GM19023 (cell line): ENCODE results near the gene GTSE1.
"Not testable (repeated sequence)": the region's sequence is repeated elsewhere in the genome, so short reads cannot be mapped to it uniquely, and the experiment has no call there.

Source experiments
- ATAC-seq: cut with Tn5 transposase; IDR thresholded peaks from one replicate; pipeline ENCODE4 v1.9.1; 2021; ENCODE audit warnings: mild to moderate bottlenecking, moderate library complexity; ENCODE audit not compliant: unreplicated experiment

Gene GTSE1

DNA sequence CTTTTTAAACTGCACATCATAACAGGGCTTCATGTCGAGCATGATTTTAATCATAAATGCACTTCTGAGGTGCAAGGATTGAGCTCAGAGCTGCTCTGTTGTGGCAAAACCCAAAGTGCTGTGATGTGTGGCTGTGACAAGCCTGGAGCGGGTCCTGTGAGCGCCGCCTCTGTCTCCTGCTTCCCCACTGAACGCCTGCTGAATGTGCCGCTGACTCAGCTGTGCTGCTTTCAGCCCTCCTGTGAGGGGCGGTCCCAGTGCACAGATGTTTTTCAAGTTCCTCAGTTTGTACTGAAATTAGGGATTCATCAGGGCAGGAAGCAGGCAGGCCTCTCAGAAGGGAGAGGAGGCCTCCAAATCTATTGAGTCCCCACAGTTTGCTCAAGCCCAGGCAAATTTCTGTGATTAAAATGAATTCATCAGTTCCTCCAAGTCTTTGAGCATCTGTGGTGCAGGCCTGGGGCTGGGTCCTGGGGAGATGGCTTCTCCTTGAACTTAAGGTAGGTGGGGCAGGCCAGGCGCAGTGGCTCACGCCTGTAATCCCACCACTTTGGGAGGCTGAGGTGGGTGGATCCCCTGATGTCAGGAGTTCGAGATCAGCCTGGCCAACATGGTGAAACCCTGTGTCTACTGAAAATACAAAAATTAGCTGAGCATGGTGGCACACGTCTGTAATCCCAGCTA, 3.0 kb upstream of the GTSE1 start:
- ATAC-seq: no peak

DNA sequence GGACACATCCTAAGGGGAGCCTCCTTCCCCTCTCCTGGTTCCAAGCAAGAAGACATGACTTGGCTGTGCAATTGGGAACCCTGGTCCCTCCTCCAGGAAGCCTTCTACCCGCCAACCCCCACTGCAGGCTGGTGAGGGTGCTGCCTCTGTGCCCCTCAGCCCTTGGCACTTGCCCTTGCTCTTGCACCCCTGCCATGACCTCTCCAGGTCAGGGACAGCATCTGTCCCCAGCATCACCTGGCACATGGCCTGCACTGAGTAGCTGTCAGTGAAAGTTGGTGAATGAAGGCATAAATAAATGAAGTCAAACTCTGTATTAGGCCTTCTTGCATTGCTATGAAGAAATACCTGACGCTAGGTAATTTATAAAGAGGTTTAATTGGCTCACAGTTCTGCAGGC, 1.9 kb upstream of the GTSE1 start:
- ATAC-seq: no peak

DNA sequence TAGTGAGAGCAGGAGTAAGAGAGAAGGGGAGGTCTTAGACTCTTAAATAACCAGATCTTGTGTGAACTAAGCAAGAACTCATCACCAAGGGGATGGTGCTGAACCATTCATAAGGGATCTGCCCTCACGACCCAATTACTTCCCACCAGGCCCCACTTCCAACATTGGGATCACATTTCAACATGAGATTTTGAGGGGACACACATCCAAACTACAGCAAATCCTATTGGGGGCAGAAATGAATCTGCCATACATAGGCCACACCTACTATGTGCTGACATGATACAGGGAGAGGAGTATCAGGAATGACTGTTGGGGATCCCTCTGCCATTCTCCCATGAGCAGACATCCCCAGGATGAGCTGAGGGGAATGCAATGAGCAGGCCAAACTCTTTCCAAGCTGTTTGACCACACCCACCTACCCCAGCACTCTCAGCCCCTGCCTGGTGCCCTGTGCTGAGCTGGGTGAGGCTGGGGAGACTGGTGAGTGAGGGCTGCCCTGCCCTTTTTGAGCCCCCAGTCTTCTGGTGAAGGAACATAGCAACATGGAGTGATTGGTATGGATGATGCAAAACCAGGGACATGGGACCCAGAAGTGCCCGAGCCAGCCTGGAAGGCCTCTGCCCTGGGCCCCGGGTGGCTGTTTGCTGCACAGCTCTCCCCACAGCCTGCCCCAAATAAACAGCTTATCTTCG, 1.2 kb upstream of the GTSE1 start:
- no peak for ATAC-seq

DNA sequence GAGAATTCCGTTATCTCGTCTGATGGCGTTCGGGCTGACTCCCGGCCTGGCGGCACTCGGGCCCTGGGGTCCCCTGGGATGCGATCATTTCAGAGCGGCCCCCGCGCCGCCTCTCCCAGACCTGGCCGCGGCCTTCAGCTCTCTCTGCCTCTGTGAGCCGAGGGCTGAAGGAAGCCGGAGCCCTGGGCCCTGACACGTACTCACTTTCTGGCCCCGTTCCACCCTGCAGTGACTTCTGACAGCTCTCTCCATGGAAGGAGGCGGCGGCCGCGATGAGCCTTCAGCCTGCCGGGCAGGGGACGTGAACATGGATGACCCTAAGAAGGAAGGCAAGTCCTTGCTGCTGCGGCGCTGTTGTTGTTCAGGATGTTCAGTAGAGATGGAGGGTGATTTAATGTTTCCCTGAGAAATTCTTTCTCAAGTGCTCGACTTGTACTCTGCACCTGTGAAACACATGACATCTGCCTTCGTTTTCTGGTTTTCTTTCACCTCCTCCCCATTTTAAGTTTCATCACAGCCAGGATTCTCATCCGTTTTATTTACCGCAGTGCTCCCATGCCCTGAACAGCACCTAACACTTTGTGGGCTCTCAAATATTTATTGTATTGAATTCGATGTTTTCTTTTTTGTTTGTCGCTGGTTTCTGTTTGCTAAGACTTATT, 612 bp downstream of the GTSE1 start:
- ATAC-seq: peak; percentile 22

DNA sequence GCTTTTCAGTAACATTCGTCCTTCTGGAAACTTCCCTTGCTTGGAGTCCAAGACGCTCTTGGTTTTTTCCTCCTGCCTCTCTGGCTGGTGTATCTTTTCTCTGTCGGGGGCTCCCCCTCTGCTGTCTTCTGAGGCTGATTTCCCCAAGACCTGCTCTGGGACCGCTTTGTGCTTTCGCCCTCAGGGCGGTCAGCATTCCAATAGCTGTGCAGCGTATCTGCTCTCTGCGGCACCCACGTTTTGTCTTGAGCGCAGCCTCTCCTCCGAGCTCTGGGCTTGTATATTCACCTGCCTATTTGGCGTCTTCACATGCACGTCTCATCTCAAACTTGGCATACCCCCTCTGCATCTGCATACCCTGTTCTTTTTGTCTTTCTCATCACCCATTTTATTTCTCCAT, 2.4 kb downstream of the GTSE1 start:
- no peak for ATAC-seq

DNA sequence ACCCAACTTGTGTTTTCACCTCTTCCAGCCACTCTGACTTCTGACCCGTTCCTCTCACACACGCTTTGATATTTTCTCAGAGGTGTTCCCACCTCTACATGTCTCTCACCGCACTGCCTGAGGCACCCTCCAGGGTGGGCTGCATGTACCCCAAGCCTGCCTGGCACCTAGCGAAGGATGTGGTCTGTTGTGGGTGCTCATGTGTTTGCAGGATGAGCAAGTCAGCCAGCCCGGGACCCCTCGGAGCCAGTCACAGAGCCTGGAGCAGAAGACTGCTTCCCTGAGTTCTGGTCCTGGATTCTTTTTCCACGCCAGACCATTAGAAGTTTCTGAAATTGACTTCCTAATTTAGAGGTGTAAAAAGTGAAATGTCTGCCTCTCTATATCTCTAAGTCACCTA, 3.8 kb downstream of the GTSE1 start:
- no peak for ATAC-seq

DNA sequence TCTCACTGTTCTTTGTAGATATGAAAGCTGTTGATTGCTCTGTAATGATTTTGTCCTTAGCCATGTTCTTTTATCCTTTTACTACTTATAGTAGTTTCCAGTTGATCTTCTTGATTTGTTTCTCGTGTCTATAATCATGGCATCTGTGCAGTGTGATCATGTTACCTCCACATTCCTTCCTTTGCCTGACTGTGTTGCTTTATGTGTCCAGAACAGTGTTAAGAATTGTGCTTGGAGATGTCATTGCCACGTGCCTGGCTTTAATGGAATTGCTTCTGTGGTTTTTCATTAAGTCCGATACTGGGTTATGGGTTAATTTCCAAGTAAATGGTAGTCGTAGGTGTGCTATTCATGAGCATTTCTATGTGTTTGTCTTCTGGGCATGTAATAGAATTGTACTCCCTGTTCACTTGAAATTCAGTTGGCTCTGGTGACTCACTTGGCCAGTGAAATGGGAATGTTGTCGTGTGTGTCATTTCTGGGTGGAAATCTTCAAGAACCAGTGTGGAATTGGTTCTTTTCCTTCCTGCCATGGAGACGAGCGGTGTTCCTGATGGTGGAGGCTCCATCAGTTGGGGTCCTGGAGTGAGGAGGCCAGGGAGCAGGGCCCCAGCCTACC, 6.8 kb downstream of the GTSE1 start:
- ATAC-seq: no peak

DNA sequence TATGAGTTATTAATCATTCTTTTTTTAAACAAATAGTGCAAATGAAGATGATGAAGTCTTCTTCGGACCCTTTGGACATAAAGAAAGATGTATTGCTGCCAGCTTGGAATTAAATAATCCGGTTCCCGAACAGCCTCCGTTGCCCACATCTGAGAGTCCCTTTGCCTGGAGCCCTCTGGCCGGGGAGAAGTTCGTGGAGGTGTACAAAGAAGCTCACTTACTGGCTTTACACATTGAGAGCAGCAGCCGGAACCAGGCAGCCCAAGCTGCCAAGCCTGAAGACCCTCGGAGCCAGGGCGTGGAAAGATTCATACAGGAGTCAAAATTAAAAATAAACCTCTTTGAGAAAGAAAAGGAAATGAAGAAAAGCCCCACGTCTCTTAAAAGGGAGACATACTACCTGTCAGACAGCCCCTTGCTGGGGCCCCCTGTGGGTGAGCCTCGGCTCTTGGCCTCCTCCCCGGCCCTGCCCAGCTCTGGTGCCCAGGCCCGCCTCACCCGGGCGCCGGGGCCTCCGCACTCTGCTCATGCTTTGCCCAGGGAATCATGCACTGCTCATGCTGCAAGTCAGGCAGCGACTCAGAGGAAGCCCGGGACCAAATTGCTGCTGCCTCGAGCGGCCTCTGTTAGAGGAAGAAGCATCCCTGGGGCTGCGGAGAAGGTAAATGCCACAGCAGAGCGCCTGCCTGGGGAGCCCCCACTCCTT, 11.8 kb downstream of the GTSE1 start:
- no peak for ATAC-seq

DNA sequence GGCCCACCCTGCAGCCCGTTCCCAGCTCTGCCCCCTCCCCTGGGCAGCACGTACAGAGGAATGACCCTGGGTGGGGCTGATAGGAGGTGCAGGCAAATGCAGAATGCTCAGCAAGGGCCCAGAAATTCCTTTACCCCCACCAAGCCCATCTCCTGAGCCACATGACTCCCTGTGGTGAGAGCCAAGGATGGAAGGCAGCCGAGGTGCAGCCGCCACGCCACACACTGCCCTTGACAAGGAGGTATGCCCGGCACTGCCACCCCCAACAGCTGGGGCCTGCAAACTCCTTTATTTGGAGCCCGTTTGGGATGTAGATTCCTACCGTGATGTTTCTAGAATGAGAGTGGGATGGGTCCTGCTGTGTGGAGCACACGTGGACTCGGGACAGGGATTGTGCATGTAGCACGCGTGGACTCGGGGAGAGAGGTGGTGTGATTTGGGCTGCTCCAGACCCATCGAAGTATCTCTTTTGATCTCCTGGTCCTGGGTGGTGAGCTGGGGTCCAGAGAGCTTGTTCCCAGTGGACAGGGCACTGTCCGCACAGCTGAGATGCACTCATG, 12.9 kb downstream of the GTSE1 start:
- no peak for ATAC-seq

DNA sequence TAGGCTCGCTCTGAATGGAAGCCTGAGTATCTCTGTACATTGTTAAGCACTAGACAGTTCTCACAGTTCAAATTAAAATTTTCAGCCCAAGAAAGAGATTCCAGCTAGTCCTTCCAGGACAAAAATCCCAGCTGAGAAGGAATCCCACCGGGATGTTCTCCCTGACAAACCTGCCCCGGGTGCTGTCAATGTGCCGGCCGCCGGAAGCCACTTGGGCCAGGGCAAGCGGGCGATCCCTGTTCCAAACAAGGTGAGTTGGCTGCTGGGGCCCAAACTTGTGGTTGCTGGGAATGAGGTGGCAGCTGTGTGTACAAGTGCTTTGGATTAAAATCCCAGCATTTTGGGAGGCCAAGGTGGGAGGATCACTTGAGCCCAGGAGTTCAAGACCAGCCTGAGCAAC, 15.4 kb downstream of the GTSE1 start:
- ATAC-seq: no peak

DNA sequence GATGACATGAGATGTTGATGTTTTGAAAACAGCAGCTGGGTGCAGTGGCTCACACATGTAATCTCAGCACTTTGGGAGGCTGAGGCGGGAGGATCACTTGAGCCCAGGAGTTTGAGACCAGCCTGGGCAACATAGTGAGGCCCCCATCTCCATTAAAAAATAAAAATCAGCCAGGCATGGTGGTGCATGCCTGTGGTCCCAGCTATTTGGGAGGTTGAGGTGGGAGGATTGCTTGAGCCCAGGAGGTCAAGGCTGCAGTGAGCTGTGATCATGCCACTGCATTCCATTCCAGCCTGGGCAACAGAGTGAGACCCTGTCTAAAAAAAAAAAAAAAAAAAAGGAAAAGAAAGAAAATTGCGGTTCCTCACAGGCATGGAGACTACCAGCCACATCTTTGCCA, 16.2 kb downstream of the GTSE1 start:
- not testable (repeated sequence) for ATAC-seq

DNA sequence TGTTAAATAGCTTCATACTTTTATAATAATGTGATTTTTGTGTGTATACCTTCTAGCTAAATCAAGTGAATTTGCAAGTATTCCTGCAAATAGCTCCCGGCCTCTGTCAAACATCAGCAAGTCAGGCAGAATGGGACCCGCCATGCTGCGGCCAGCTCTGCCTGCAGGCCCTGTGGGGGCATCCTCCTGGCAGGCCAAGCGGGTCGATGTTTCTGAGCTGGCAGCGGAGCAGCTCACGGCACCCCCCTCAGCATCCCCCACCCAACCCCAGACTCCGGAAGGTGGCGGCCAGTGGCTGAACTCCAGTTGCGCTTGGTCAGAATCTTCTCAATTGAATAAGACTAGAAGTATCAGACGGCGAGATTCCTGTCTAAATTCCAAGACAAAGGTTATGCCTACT, 19.3 kb downstream of the GTSE1 start:
- ATAC-seq: no peak

DNA sequence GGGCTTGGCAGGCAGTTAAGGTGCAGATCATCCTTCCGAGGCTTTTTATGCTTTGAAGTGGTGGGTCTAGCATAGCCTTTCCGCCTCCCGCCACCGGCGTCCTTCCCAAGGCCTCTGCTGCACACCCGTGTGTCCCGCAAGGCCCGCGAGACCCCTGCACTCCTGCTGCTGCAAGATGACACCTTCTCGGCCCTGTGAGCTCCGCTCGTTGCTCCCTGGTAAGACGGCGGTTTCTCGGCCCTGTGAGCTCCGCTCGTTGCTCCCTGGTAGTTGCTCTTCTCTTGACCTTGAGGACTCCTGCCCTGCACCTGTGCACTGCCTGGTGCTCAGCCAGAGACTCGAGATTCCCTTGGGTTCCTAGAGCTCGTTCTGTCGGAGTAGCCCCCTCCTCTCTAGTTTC, 21.0 kb downstream of the GTSE1 start:
- ATAC-seq: no peak

DNA sequence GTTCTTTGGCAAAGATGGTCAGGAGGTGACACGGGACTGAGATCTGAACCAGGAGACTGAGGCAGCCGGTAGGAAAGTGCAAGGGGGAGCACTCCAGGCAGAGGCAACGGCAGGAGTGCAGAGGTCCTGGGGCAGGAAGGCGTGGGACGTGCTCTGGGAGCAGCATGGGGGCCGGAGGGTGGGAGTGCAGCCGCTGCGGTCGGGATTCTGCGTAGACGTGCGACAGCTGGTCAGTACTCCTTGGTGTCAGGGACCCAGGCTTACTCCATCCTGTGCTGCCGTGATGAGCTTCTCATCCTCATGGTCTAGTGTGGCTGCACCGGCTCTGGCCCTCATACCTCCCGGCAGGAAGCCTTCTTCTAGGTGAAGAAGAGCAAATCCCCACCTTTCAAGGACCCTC, 21.9 kb downstream of the GTSE1 start:
- no peak for ATAC-seq

DNA sequence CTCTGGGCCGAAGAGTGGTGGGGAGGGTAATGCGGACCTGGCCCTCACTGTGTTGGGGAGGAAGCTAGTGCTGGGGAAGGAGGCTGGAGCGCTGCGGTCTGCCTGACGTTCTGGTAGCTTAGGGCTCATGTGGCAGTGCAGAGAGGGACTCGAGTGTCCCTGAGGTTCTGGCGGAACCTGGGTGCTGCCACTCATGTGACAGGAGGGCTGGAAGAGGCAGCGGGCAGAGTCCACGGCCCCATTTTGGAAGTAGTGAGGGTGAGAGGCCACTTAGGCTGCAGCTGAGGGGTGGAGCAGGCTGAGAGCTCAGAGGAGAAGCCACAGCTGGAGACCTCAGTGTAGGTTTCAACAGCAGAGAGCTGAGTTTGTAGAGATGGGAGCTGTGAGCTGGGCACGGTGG, 22.6 kb downstream of the GTSE1 start:
- ATAC-seq: no peak

DNA sequence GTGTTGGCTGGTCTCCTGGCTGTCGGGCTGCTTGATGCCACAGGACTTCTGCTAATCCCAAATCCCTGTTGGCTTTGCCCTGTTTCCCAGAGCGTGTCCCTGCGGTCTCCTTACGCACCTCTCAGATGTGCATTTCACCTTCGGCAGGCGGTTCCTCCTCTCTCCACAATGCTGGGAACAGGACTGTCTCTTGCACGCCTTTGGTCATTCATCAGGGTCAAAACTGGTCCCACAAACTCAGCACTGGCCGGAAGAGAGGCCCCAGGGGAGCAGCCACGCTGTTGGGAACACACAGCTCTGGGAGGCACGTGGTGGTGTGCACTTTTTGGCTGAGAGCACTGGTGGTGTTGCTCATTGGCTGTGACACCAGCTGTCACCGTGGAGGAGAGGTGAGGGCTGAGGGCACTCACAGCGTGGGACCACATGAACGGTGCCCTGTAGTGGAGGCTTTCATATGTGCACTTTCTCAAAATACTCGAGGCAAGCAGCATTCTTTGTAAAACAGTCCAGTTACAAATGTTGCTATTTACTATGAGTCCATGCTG, 23.6 kb downstream of the GTSE1 start:
- ATAC-seq: no peak

DNA sequence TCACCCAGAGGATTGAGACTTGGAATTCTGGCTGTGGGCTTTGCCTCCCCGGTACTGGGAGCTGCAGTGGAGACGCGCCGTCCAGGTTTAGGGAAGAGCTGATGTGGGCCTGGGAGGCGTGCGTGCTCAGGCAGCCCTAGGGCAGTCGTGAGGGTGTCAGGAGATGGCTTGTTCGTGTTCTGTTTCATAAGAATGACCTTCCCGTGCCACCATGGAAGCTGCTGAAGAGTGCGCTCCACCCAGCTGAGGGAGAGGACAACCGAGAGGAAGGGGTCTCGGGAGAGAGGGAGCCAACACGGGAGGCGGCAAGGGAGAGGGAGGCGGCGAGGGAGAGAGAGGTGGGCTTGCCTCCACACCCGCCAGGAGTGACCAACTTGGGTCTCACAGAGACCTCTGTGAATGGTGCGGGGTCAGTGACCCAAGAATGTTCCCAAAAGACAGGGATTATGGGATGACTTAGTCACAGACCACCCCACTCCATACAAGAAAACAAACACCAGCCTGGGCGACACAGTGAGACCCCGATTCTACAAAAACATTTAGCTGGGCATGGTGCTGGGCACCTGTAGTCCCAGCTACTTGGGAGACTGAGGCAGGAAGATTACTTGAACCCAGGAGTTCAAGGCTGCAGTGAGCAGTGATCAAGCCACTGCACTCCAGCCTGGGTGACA, 24.2 kb downstream of the GTSE1 start:
- ATAC-seq: no peak

DNA sequence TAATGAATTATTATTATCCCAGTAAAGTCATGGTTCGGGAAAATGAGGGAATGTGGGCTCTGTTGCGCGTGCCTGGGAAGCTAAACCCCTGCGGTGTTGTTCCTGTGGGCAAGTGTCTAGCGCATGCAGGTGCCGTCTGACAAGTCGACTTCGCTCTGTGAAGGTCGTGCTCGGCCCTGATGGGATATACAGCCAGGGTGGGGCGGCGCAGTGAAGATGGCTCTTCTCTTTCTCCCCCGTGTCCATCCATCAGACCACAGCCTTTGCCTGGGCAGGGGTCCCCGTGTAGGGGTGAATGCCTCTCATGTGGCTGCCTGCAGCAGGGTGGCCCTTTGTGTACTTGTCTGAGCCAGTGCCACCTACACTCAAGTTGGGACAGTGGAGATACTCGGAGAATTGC, 26.0 kb downstream of the GTSE1 start:
- no peak for ATAC-seq

DNA sequence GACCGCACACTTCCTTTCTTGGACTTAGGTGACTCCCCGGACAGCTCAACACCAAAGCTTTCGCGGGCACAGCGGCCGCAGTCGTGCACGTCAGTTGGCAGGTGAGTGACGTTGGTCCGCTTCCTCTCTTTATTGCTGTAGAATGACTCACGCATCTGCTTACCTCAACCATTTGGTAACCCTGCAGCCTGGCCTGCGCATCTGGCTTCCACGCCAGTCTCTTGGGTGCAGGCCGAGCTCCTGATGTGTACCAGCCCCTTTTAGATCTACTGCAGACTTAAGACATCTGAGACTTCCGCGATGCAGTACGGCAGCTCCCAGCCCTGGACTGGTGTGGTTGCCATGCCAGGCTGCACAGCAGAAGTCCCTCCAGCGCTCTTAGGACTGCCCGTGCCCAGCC, 26.5 kb downstream of the GTSE1 start:
- ATAC-seq: no peak

DNA sequence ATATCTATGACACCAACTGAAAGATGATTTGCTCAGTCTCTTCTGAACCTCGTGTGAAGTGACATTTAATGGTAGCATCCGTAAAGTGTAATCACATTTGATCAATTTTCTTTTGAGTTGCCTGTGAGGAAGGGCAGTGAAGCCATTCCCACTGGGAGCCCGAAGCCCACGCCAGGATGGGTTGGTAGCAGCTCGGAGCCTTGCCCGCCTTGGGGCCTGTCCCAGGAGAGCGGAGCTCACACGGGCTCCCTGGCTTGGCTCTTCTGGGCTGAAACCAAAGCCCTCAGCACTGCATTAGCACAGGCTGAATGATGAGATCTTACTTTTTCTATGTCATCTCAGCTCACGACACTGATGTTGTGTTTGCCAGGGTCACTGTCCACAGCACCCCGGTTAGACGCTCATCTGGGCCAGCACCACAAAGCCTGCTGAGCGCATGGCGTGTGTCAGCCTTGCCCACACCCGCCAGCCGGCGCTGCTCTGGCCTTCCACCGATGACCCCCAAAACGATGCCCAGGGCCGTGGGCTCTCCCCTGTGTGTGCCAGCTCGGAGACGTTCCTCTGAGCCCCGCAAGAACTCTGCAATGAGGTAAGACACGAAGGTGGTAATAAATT, 29.5 kb downstream of the GTSE1 start:
- ATAC-seq: no peak
